Central memory CD4-positive, alpha-beta T cell (primary cell): Measurements from ENCODE around the gene STX8.

Experiments
- DNase-seq: peaks from one replicate; pipeline ENCODE4 v3.0.0; 2022

STX8 gene

DNA sequence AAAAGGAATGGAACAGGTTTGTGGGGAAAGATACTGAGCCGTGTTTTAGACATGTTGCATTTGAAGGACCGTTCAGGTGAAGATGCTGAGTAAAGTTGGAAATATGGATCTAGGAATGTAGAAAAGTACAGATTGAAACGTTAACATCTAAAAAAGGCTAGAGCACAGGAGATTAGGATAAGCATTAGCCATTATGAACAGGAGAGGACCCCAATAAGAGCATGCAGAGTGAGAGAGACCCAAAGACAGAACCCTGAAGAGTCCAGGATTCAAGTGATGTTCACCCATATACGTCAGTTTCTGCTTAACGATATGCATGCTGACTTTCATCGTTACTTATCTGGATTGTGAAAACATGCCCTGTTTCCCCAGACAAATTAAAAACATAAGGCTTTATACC, 140.5 kb downstream of the STX8 start:
- DNase-seq, result no peak

DNA sequence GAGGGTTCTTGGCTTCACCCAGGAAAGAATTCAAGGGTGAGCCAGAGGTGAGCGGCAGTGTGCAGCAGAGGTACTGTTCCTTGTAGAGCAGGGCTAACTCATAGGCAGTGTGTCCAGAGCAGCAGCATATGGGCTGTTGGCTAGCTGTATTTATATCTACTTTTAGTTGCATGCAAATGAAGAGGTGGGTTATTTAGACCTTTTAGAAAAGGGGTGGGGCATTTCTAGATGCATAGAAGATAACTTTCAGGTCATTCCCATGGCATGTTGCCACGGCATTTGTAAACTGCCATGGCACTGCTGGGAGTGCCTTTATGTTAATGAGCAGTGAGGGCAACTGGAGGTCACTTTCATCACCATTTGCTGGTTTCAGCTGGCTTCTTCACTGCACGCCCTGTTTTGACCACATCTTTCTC, 141.0 kb downstream of the STX8 start:
- DNase-seq, result no peak

DNA sequence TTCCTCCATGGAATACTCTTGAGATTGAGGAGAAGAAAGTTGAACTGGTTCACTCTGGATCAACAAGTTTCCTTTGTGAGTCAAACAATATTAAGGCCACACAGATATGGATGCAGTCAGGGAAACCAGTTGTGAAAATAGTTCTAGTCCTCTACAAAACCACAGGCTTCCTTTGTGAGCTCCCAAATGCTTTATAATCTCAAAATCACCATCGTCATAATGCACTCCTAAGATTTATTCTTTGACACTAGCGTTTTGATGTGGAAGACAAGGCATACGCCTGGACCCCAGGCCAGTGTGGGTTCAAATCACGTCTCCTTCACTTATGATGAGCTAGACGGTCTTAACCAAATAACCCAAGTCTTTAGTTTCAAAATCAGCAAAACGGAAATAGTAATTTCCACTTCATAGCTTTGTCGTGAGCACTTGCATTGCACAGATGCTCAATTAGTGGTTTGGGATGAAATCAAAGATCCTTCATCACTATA, 142.6 kb downstream of the STX8 start:
- DNase-seq, result no peak

DNA sequence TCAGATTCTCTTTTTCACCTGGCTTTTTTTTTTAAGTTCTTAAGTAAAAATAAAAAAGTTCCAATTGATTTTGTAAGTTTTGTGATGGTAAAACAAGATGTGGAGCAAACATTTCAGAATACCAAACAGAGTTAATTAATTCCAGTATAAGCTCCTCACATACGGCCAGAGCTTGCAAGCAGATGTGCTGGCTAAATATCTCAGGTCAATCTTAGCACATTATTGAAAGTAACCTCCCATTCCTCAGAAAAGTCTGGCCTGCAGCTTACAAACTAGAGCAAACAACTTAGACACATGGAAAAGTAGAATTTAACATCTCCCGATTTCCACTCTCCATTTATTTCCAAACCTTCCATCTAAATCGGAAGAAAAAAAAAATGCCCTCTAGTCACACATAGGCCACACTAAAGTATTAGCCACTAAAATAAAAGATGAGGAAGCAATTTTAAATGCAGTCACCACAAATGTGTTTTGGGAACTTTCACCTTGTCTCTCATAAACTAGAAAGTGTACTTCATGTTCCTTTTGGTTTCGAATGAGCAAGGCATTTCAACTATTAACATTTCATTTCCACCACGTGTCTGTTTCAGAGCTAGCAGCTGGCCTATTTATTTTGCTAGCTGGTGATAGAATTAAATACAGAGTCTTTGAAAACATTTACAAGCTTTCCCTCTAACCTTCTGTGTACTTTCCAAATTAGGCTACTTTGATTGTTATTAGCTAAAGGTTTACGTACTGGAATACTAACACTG, 143.3 kb downstream of the STX8 start:
- DNase-seq, result no peak

DNA sequence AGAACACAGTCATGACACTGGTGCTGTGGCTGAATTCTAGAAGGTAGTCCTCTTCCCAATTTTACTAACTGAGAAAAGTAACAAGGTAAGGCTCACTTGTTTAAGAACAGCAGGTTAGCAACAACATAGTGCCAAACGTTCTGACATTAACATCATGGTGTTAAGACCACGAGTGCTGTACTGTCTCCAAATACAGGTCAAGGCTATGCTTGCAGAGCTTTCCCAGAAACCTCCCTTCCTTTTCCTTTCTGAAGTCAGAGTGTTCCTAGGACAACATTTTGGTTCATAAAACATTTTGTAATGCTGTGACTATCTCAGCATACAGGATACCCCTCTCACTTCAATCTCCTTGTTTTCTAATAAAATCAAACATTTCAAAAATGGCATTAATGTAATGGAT, 144.0 kb downstream of the STX8 start:
- DNase-seq, result no peak

DNA sequence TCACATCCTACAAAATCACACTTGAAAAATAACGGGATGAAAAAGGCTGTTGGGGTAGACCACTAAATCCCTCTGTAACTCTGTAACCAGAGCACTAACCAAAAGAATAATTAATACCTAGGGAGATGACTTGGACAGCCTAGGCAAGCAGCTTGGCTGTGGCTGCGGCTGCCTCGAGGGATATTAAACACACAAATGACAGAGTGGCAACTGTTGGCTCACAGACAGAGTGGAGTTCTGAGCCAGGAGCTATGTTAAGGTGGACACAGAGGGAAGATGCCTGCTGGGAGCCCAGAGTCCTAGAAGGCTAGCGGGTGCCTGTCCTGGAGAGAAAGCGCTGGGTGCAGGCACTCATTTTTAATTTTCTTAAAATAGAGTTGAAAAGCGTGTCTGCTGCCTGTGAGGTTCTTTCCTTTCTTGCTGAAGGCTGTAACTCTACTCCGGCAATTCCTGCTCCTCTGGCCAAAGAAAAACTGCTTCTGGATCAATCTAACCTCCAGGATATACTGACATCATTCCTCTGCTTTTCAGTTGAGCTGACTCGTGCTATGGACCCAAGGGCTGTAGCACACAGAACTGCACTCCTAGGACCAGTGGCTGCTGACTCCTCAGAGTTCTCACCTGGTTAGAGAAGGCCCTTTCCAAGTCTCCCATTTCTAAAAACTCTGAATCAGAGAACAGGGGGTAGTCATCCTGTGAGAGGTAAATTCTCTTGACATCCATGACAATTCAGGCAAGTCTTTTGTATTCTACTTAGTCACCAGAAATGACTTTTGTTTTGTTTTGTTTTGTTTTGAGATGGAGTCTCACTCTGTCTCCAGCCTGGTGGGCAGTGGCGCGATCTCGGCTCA, 147.9 kb downstream of the STX8 start:
- no peak for DNase-seq

DNA sequence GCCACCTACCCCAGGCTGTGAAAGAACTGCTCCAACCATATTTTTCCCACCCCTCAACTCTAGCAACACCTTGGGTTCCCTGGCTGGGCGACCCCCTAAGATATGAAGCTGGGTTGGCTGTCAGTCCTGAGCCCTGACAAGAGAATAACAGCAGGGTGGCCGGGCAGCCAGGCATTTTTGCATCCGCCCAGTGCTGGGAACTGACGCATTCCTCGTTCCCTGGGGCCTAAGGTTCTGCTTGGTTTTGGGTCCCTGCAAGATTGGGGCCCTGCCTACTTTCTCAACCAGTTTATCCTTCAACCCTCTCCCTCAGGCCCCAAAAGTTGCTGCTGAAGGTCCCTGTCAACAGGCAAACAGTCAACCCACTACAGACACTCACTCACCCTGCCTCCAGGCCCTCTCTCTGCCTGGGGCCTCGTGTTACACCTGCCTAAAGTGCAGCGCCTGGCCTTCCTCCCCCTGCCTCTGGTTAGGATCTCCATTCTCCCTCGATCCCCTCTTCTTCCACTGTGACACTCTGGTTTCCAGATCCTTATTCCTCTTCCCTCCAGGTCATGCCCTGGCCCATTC, 151.5 kb downstream of the STX8 start:
- no peak for DNase-seq

DNA sequence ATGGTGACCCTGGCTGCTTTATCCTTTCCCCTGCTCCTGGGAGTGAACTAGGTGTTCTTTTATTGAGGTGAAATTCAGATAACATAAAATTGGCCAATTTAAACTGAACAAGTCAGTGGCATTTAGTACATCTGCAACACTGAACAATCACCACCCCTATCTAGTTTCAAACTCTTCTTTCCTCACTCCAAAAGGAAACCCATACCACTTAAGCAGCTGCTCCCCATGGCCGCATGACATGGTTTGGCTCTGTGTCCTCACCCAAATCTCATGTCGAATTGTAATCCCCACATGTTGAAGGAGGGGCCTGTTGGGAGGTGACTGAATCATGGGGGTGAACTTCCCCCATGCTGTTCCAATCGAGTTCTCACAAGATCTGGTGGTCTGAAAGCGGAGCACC, 154.1 kb downstream of the STX8 start:
- DNase-seq, result no peak

DNA sequence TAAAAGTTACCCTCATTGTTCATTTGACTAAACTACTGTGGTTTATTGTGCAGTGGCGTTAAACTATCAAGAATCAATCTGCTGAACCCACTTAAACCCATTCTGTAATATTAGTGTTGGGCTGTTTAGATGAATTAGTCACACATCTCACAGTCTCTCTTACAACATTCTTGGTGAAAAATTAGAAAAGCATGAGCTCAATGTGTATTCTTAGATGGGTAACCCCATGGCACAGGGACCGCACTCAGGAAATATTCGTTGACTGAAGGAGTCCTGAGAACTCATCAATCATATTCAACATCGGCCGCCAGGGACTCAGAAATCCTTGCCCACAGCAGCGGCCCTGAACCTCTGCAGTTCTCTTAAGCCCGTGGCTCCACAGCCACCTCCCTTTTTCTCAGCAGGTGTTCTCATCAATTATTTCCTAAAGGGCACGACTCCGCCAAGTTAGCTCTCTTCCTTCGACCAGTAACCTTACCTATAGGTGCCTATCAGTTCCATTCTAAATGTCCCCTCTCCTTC, 155.6 kb downstream of the STX8 start:
- DNase-seq, result no peak

DNA sequence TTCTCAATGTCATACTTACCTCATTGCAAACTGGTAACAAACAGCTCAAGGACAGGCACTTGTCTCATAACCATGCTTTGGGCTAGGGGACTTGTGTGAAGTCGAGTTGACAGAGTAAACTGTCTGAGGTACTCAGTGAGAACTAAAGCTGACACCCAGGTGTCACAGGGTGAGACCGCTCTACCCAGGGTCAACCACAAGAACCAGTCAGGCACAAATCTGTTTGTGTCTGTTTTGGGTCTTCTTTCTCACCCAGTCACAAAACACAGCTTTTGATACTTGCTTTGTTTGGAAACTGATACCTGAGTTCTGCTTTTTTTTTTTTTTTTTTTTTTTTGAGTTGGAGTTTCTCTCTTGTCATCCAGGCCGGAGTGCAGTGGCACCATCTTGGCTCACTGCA, 161.1 kb downstream of the STX8 start:
- DNase-seq, result no peak

DNA sequence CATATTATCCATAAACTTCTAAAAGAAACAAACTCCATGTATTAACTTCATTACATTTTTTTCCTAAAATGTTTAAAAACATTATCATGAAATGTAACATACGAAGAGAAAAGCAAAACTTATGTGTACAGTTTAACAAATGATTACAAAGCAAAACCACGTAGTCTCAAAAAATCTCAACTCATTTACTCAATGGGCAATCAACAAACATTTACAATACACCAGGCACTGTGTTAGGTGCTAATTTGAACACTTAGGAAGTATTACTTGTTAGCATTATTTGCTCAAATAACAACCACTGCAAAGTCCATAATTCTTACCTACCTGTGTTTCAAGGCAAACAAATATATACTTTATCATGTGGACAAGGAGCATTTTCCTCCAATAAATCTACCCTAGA, 164.9 kb downstream of the STX8 start:
- DNase-seq, result no peak

DNA sequence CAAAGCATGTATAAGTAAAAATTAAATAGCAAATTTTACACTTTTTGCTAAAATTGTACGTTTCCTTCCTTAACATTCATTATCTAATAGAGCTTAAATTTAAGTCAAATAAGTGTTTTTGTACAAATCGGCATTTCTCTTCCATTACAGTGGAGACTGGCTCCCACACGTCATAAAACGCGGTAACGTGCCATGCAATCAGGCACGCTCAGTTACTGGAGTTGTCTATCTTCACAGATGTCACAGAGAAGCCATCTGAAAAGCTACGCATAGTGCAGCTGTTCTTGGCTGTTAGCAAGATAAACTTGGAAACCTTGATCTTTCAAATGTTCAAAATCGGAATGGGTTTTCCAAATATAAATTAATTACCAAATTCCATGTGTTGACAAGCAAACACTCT, 165.3 kb downstream of the STX8 start:
- DNase-seq, result no peak

DNA sequence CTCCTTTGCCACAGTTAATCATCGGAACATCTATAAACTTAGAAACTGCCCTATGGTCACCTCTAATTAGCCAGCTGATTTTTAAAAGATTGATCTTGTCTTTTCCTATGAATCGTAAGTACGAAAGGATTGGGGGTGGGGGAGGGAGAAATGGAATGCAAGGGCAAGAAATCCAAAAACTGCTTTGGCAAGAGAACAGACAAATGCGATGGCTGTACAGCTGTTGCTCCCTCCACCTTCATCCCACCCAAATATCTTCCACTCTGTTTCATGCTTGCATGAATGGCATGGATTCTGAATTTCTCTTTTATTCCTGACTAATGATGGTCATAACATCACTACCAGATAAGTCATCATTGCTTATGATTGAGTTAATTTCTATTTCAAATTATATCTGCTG, 165.7 kb downstream of the STX8 start:
- DNase-seq, result no peak

DNA sequence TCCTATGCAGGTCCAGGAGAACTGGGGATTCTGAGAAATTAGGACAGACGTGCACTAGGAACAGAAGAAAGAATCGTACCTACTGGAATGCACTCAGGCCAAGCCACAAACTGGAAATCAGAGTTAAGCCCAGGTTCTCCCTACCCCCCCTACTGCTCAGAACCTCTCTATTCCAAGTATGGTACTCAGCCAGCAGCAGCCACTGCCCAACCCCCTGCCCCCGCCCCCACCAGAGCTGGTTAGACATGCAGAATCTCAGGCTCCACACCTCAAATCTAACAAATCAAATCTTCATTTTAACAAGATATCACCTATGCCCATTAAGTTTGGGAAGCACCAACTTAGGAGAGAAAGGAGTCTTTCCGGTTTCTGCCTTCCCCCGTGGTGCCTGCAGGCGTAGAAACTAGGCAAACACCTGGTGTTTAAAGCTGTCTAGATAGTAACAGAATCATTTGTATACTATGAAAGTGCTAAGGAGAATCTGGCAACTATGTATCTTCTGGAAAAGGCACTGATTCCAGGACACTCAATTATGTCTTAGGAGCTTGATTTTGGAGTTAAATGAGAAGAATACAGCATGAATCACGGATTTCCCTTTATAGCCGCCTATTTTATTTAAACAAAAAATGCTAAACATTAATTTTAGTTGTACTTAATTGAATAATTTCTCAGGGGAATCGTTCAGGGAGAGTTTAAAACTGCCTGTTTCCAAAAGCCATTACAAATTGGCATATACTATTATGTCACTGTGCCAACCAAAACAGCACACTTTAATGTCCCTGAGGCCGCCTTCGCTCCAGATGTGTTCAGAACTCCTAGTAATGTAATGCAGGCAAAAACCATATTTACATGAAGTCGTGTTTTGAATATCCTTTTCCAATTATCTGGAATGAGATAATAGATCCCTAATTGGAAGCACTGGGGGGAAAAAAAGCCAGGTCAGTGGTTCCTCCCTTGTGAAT, 166.5 kb downstream of the STX8 start:
- DNase-seq, result no peak

DNA sequence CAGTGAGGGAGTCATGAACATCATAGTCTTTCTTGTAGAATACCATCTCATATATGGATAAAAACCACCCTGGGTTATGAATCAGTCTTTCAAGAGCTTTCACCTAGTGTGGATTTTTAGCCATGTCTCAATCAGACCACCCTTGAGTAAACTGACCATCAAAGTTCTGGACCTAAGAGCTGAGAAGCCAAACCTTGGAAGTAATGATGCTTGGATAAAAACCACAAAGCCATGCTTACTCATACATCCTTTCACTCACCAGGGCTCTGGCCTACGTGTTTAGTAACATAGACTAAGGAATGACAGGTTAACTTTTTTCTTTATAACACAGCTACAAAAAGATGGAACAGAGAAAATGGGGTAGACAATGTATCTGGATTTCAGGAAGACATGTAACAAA, 167.2 kb downstream of the STX8 start:
- no peak for DNase-seq

DNA sequence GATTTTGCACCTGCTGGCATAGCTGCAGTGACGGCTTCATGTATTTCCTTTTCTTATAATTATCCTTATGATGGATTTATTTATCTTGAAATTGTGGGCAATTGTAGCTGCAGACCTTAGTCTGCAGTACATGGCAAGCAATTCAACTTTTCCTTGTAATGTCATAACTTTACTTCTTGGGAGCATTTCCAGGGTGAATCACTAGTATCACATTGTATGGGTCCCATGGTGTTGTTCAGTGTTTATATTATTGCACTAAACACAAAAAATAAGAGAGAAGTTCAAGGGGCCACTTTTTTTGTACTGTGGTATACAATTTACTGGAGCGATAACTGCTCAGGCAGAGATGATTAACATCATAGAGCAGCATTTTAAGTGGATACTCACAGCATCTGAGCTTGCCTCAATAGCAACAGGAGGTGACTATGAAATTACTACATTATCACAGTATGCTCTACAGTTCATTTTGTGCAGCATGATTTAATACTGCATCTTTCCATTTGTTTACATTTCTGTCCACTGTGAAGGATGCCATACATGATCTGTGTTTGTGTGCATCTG, 169.5 kb downstream of the STX8 start:
- no peak for DNase-seq

DNA sequence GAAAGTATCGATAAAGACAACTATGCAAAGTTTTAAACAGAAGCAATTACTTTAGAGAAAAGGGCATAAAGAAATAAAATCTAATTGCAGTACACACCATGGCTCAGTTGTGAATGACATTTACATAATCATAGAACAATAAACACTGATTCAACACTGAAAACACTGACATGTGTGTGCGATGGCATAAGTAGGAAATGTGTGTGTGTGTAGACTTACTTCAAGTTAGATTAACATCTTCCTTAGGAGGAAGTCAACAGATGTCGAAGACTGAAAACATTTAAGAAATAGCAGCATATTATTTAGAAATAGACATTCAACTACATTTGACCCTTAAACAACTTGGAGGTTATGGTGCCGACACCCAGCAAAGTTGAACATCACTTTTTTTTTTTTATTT, 172.4 kb downstream of the STX8 start:
- no peak for DNase-seq

DNA sequence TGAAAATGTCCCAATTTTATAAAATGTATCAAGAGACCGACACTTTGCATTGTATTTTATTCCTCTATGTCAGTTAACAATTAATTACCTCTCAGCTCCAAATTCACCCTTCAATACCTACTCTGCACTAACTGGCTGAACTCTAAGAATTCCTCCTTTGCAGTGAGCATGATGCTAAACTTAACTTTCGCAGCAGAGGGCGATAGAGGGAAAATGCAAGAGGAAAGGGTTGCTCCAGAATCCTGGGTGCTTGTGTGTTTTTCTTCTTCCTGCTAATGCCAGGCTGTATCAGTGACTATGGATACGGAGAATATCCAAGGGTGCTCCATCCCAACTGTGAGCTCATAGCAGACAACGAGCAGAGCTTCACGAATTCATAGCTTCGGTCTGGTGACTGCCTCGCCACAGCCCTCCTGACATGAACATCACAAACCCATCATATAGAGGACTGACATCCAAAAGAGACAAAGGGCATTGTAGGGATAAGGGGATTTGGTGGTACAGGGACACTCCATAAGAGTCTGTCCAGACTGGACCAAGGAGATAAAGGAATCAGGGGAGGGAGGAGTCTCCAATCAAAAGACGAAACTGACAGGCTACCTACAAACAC, 172.9 kb downstream of the STX8 start:
- DNase-seq, result peak; percentile 6

DNA sequence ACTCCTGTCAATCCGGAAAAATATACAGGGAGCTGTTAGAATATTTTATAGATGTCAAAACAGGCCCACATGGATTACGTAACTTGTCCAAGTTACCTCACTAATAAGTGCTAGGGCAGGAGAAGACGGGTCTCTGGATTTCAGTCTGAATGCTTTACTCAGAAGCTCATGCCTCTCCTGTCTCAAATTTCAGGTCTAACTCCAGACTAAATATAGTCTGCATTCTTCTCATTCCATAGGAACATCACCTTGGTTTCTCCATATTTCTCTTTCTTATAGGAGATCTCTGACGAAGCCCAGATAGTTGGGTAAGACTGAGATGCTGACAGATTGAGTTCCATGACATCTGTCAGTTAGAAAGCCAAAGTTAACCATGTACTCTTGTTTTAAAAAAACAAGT, 174.2 kb downstream of the STX8 start:
- DNase-seq, result no peak

DNA sequence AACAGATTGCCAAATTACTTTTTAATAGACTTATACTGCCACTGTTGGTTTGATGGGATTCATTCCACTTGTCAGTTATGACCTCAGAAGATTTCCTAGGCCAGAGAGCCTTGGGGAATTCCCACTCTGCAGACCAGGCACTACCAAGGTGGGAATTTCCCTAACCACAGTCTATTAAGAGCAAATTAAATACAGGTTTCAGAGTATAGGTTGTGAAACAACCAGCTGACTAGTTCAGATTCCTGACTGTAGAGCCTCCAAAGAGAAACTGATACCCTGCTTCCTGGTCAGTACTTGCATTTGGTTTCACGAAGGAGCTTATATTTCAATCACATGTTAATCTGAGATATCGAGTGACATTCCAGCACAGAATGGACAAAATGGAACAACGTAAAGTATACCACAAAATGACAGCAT, 186.5 kb downstream of the STX8 start:
- DNase-seq, result no peak

DNA sequence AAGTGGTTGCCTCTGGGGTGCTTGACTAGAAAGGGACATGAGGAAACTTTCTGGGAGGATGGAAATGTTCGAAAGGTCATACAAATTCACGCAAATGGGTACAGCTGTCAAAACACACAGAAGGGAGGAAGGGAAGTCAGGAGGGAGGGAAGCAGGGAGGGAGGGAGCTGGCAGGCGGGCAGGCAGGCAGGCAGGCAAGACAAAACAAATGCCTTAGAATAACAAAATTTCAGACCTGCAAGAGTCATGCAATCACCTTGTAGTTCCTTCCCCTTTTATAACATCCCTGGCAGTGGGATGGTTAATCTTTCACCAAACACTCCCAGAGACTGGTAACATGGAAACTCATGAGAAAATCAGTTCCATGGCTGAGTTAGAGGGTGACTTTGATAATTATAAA, 189.2 kb downstream of the STX8 start:
- no peak for DNase-seq

DNA sequence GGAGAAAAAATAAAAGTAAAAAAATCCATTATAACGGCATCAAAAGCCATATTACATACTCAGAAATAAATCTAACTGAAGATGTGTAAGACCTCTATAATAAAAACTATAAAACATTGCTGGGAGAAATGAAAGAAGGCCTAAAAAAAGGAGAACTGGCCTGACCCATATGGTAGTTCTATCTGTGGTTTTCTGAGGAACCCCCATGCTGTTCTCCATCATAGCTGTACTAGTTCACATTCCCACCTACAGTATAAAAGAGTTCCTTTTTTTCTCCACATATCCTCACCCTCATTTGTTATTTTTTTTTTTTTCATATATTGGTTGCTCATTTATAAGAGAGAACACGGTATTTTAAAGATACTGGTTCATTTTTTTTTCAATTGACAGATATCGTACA, 191.8 kb downstream of the STX8 start:
- no peak for DNase-seq
